NCI-H2029 (cell line): ENCODE measurements around the gene FAM3C.
A peak's percentile ranks its signal among the peaks of the same experiment; 100 is the strongest.

Experiments
- DNase-seq: peaks from one replicate; lab custom pipeline; 2025; lab: John Stamatoyannopoulos, UW

The FAM3C gene

GRCh38 chr7:121379930-121380329 lies 16.2 kb downstream of the FAM3C start:
- DNase-seq, result no peak

GRCh38 chr7:121376979-121377378 lies 19.1 kb downstream of the FAM3C start:
- DNase-seq, result no peak

- DNase-seq, result no peak
Measured at GRCh38 chr7:121373177-121373576, 22.9 kb downstream of the FAM3C start.

- no peak for DNase-seq
Measured at GRCh38 chr7:121372376-121373010, 23.6 kb downstream of the FAM3C start.

GRCh38 chr7:121371883-121372282 lies 24.2 kb downstream of the FAM3C start:
- no peak for DNase-seq

GRCh38 chr7:121371367-121371766 lies 24.7 kb downstream of the FAM3C start:
- no peak for DNase-seq

GRCh38 chr7:121369462-121369861 lies 26.6 kb downstream of the FAM3C start:
- DNase-seq, result no peak

- DNase-seq, result peak; percentile 13
Measured at GRCh38 chr7:121366852-121367431, 29.2 kb downstream of the FAM3C start.

GRCh38 chr7:121360564-121360963 lies 35.5 kb downstream of the FAM3C start:
- no peak for DNase-seq

- no peak for DNase-seq
Measured at GRCh38 chr7:121355574-121355973, 40.5 kb downstream of the FAM3C start.

- no peak for DNase-seq
Measured at GRCh38 chr7:121352323-121352722, 43.8 kb downstream of the FAM3C start.

- no peak for DNase-seq
Measured at GRCh38 chr7:121351682-121352081, 44.4 kb downstream of the FAM3C start.

- no peak for DNase-seq
Measured at GRCh38 chr7:121344497-121344896, 51.6 kb downstream of the FAM3C start.

- no peak for DNase-seq
Measured at GRCh38 chr7:121344093-121344492, 52.0 kb downstream of the FAM3C start.

GRCh38 chr7:121343302-121343701 lies 52.8 kb downstream of the FAM3C start:
- DNase-seq, result no peak

GRCh38 chr7:121342631-121343030 lies 53.5 kb downstream of the FAM3C start:
- DNase-seq, result no peak

- no peak for DNase-seq
Measured at GRCh38 chr7:121341933-121342332, 54.2 kb downstream of the FAM3C start.

- DNase-seq, result no peak
Measured at GRCh38 chr7:121339082-121339481, 57.0 kb downstream of the FAM3C start.

GRCh38 chr7:121337398-121337797 lies 58.7 kb downstream of the FAM3C start:
- DNase-seq, result no peak

- no peak for DNase-seq
Measured at GRCh38 chr7:121336579-121336978, 59.5 kb downstream of the FAM3C start.

GRCh38 chr7:121334875-121335648 lies 61.0 kb downstream of the FAM3C start:
- no peak for DNase-seq

- DNase-seq, result no peak
Measured at GRCh38 chr7:121334376-121334775, 61.7 kb downstream of the FAM3C start.

GRCh38 chr7:121331574-121331973 lies 64.5 kb downstream of the FAM3C start:
- DNase-seq, result no peak
